HG03103 (cell line): ENCODE measurements around the gene YOD1.

ENCODE experiments used
- ATAC-seq: cut with Tn5 transposase; IDR thresholded peaks from one replicate; pipeline ENCODE4 v1.9.1; 2021; ENCODE audit warnings: low read depth; ENCODE audit not compliant: unreplicated experiment

The YOD1 gene

GRCh38 chr1:207013321-207014085, 37.5 kb downstream of the YOD1 start:
- no peak for ATAC-seq

- ATAC-seq = no peak
These were observed 40.3 kb downstream of the YOD1 start for GRCh38 chr1:207010726-207011125.

- ATAC-seq = no peak
These were observed 41.1 kb downstream of the YOD1 start for GRCh38 chr1:207009945-207010344.

- ATAC-seq = no peak
These were observed 41.7 kb downstream of the YOD1 start for GRCh38 chr1:207009182-207009850.

- no peak for ATAC-seq
These were observed 43.5 kb downstream of the YOD1 start for GRCh38 chr1:207007352-207008033.

GRCh38 chr1:207006914-207007313, 44.1 kb downstream of the YOD1 start:
- ATAC-seq = no peak

GRCh38 chr1:207006083-207006482, 44.9 kb downstream of the YOD1 start:
- ATAC-seq = no peak

GRCh38 chr1:207004931-207005830, 45.8 kb downstream of the YOD1 start:
- ATAC-seq = no peak

- no peak for ATAC-seq
These were observed 47.8 kb downstream of the YOD1 start for GRCh38 chr1:207003210-207003609.

GRCh38 chr1:207002724-207003146, 48.3 kb downstream of the YOD1 start:
- no peak for ATAC-seq

- ATAC-seq = no peak
These were observed 49.3 kb downstream of the YOD1 start for GRCh38 chr1:207001492-207002245.

GRCh38 chr1:207000651-207001291, 50.2 kb downstream of the YOD1 start:
- ATAC-seq = no peak

- ATAC-seq = no peak
These were observed 52.2 kb downstream of the YOD1 start for GRCh38 chr1:206998816-206999215.
